Testis (tissue), 3 donors: ENCODE measurements around the gene ARMH4. TPM values are rescaled to one million over a fixed set of nuclear protein-coding genes. Genes with fewer than 3 reads are reported as not detected.

Experiments used
- DNase-seq: peaks from one replicate; pipeline ENCODE4 v3.0.0-alpha.2; 2019
- H3K27ac ChIP-seq, 2 donors: fragments of 200-600 bp; sonication (generic); one replicate each; pipeline ENCODE4 v1.5.1; 2019
- H3K27me3 ChIP-seq: fragments of 200-600 bp; sonication (generic); one replicate; pipeline ENCODE4 v1.5.1; 2019
- H3K36me3 ChIP-seq: fragments of 200-600 bp; sonication (generic); one replicate; pipeline ENCODE4 v1.5.1; 2017; ENCODE audit warnings: low read depth; ENCODE audit errors: missing control alignments
- H3K4me1 ChIP-seq: fragments of 200-600 bp; sonication (generic); one replicate; pipeline ENCODE4 v1.5.1; 2019
- H3K4me3 ChIP-seq, 2 donors: fragments of 200-600 bp; sonication (generic); one replicate each; pipeline ENCODE4 v1.5.1; 2017 to 2019
- H3K9me3 ChIP-seq: fragments of 200-600 bp; sonication (generic); one replicate; pipeline ENCODE4 v1.5.1; 2017
- POLR2A ChIP-seq: fragments of 450-650 bp; IDR thresholded peaks from one replicate; pipeline ENCODE4 v1.6.1; 2017; ENCODE audit warnings: antibody characterized with exemption, mild to moderate bottlenecking, moderate library complexity
- WGBS, 2 donors: methylation state at CpG; one replicate each; pipeline ENCODE4 v1.1.5; 2018; 5-methylcytosine and 5-hydroxymethylcytosine counted together
- intact Hi-C: fragments of 100-400 bp; cut with DNase I; formaldehyde crosslinking; loops from one replicate; pipeline ENCODE4 v1.15.1; 2023; ENCODE audit warnings: low total_unique reads
- polyA plus RNA-seq: library from polyadenylated mRNA; stranded (reverse); fragments of 350-450 nt; fragmentation: Illumina TruSeq; extraction: RNeasy Lipid Tissue Mini Kit (QIAGEN cat#74804); gene quantifications from one replicate; pipeline ENCODE4 v1.2.3, GENCODE V29; 2014; ENCODE audit warnings: low read depth, low replicate concordance; ENCODE audit not compliant: insufficient read depth
- total RNA-seq, 2 donors: library from RNA; depleted of rRNA; stranded (reverse); fragments of >200 nt; gene quantifications; one replicate each; pipeline ENCODE4 v1.2.3, GENCODE V29; 2016
- TF ChIP-seq, protein P1 (sequence below), 3 experiments: fragments of 450-650 bp in 2 of 3; fragments of 200-600 bp in 1 of 3; sonication (generic) in 1 of 3; IDR thresholded peaks; one replicate each; pipeline ENCODE4 v1.5.1; 2016 to 2019; ENCODE audit warnings: antibody characterized with exemption in 3 of 3, mild to moderate bottlenecking in 2 of 3, moderate library complexity in 1 of 3

Gene ARMH4
- total and polyA plus RNA-seq, 3 donors from 2014 or later: 13.5 to 65.8 (median 38.7) TPM

DNA sequence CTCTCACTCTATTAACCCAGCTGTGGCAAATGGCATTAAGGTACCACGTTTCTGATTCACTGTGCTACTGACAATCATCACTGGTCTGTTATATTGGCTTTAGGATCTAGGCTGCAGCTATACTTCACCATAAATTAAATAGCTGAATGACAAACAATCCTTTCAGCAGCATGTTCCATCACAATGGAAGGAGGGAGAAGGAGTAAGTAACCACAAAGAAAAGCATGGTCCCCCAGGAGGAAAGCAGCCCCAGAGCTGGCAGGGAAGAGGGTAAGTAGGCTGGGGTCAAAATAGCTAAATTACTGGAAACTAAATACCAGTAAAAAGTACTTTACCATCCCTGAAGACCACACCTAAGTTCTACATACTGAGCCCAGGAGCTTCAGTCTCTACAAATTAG is 2.8 kb downstream of the ARMH4 start:
- peaks cover 3% of the 10 kb centered on the region for H3K4me1 ChIP-seq
- TF ChIP-seq POLR2A: no peak
- no peak for DNase-seq
- H3K36me3 ChIP-seq: no peaks in the 10 kb centered on the region
- H3K9me3 ChIP-seq: no peaks in the 10 kb centered on the region
- 76 to 77% methylated on average over 1 of the region's 1 CpG for WGBS, 2 donors
- H3K4me3 ChIP-seq: no peak overlapping the region
- intact Hi-C loops: no loop called here
- H3K27me3 ChIP-seq: no peaks in the 10 kb centered on the region
- H3K27ac ChIP-seq: no peak overlapping the region

DNA sequence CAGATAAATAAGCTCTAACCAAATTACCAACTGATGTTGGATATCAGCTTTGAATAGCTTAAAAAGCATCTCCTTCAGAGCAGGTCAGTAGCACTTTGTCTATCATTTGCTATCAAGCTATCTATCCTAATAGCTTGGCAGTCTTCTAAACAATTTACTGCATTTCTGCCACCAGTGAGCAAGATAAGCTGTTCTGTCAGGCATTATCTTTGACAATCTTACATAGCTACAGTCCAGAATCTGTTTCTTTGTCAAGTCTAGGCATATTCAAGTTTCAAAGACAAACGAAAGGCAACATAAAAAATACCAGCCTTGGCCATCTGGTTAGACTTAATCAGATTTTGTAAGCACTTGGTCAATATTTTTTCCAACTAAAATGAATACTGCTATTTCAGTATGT is 5.6 kb downstream of the ARMH4 start:
- H3K27ac ChIP-seq: no peak overlapping the region

DNA sequence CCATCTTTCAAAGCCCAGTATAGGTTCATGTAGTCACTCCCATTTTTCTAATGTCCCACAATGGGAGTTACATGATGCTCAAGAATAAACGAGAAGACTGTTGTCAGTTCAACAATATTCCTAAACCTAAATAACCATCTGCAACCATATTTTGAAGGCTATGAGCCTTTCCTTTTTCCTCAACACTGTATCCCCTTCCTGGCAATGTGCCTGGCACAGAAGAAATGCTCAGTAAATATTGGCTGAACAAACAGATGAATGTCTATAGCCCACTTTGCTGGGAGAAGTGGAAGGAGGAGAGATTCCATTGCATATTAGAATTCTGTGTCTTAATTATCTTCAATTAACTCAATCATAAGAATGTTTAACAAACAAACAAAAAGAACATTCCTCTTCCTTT is 6.1 kb downstream of the ARMH4 start:
- WGBS, 2 donors: 54 to 63% methylated on average over 1 of the region's 1 CpG
- peaks cover 3% of the 10 kb centered on the region for H3K4me1 ChIP-seq
- intact Hi-C loops: no loop called here

More for the DNA sequence above, 5.6 kb downstream of the ARMH4 start:
- intact Hi-C loops: no loop called here
- Histone ChIP-seq H3K9me3 (no peaks in the 10 kb centered on the region), H3K4me1 (peaks cover 3% of the 10 kb centered on the region), H3K4me3 (no peak overlapping the region), H3K36me3 (no peaks in the 10 kb centered on the region), H3K27me3 (no peaks in the 10 kb centered on the region)
- 57 to 77% methylated on average over 1 of the region's 1 CpG for WGBS, 2 donors
- DNase-seq: no peak
- TF ChIP-seq POLR2A: no peak

DNA sequence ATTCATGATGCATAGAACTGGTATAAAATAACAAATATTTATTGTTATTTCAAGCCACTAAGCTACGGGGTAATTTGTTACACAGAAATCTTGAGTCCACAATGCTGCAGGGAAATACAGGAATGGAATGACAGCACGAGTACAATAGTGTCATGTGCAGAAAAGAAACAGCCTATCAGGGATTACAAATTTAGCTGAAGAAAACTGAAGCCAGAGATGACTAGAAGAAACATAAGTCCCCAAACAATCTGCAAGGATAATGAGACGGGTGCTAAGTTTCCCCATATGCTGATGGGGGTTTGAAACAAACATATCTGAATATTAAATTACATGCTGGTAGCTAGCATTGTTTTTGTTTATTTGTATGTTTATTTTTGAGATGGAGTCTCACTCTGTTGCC is 8.9 kb downstream of the ARMH4 start:
- Histone ChIP-seq H3K27me3 (no peaks in the 10 kb centered on the region), H3K36me3 (no peaks in the 10 kb centered on the region)
- 90 to 92% methylated on average over 3 of the region's 3 CpGs for WGBS, 2 donors

More for the DNA sequence above, 6.1 kb downstream of the ARMH4 start:
- H3K27me3 ChIP-seq: no peaks in the 10 kb centered on the region
- H3K9me3 ChIP-seq: no peaks in the 10 kb centered on the region
- TF ChIP-seq, protein P1, sequence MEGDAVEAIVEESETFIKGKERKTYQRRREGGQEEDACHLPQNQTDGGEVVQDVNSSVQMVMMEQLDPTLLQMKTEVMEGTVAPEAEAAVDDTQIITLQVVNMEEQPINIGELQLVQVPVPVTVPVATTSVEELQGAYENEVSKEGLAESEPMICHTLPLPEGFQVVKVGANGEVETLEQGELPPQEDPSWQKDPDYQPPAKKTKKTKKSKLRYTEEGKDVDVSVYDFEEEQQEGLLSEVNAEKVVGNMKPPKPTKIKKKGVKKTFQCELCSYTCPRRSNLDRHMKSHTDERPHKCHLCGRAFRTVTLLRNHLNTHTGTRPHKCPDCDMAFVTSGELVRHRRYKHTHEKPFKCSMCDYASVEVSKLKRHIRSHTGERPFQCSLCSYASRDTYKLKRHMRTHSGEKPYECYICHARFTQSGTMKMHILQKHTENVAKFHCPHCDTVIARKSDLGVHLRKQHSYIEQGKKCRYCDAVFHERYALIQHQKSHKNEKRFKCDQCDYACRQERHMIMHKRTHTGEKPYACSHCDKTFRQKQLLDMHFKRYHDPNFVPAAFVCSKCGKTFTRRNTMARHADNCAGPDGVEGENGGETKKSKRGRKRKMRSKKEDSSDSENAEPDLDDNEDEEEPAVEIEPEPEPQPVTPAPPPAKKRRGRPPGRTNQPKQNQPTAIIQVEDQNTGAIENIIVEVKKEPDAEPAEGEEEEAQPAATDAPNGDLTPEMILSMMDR (IDR thresholded peaks at IDR 0.05): no peak
- TF ChIP-seq POLR2A: no peak
- DNase-seq: no peak
- no peaks in the 10 kb centered on the region for H3K36me3 ChIP-seq
- no peak overlapping the region for H3K27ac ChIP-seq
- no peak overlapping the region for H3K4me3 ChIP-seq

DNA sequence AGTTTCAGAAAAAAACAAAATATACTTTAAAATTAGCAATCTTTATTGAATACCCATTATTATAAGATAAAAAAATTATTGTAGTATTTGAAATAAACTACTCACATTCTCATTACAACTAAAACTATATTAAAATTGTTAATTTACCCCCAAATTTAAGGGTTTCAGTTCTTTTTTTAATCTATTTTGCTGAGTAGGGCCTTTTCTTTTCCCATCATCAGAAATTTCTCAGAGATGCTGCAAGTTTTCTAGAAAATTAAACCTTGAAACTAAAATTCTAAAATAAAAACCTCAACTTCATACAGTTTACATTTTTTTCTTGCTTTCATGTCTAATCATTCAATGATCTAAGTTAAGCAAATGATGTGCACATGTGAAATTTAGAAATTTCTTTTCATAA is 10.1 kb downstream of the ARMH4 start:
- no peaks in the 10 kb centered on the region for H3K27me3 ChIP-seq
- DNase-seq: no peak
- H3K36me3 ChIP-seq: no peaks in the 10 kb centered on the region
- H3K4me3 ChIP-seq: no peak overlapping the region
- intact Hi-C loops: no loop called here
- no peak overlapping the region for H3K27ac ChIP-seq
- TF ChIP-seq POLR2A: no peak
- TF ChIP-seq, protein P1 (IDR thresholded peaks at IDR 0.05): no peak
- no peaks in the 10 kb centered on the region for H3K9me3 ChIP-seq
- no peaks in the 10 kb centered on the region for H3K4me1 ChIP-seq

More for the DNA sequence above, 8.9 kb downstream of the ARMH4 start:
- Histone ChIP-seq H3K9me3 (no peaks in the 10 kb centered on the region), H3K4me3 (no peak overlapping the region), H3K4me1 (no peaks in the 10 kb centered on the region), H3K27ac (no peak overlapping the region)
- DNase-seq: no peak
- intact Hi-C loops: no loop called here
- TF ChIP-seq, protein P1 (IDR thresholded peaks at IDR 0.05): no peak
- no peak for TF ChIP-seq POLR2A

DNA sequence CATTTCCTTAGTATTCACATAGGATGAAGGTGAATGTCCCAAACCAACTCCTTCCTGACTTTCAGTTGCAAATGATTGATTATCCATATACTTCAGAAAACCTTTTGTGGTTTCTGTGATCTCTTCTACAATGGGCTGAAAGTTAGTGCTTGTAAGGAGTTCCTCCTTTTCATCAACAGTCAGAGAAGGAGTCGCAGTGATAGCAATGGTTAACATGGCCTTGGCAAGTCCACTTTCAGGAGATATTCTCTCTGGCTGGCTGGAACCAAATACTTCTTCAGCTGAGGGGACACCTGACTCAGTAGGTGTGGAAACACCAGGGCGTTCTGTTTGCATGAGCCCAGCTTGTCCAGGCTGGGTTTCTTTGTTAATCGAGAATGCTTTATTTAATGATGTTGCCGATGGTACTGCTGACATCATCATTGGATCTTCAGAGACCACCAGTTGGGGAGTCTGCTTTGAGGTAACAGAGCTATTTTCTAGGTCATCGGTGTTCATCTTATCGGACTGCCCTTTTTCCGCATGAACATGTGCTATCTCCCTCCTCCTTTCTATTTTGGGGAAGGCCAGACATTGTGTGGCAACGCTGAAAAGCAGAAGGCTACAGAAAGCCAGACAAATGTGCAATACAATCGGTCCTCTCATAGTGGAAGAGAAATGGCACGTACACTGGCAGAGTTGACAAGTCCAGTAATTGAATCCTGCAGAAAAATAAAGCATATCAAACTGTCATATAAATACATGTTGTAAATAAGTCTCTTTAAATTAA is 13.1 kb downstream of the ARMH4 start:
- intact Hi-C loops: no loop called here
- WGBS, 2 donors: 88 to 95% methylated on average over 10 of the region's 10 CpGs
- DNase-seq: no peak
- Histone ChIP-seq H3K4me3 (no peak overlapping the region), H3K36me3 (no peaks in the 10 kb centered on the region), H3K27ac (no peak overlapping the region), H3K27me3 (no peaks in the 10 kb centered on the region), H3K9me3 (no peaks in the 10 kb centered on the region), H3K4me1 (no peaks in the 10 kb centered on the region)
- TF ChIP-seq, protein P1 (IDR thresholded peaks at IDR 0.05): no peak
- no peak for TF ChIP-seq POLR2A
